Measurements from ENCODE around the gene SLC23A2.

- TF ChIP-seq REST (IDR thresholded peaks at IDR 0.05; ENCODE audit: insufficient read depth in 1 of 2, low read depth in 2 of 2, low read length in 2 of 2) = no peak
- no peak for TF ChIP-seq POLR2AphosphoS5 (IDR thresholded peaks at IDR 0.05; ENCODE audit: low read depth, low read length)
- no peak for TF ChIP-seq SIN3A (IDR thresholded peaks at IDR 0.05; ENCODE audit: borderline replicate concordance, insufficient read depth, low read length)
Observed at GRCh38 chr20:5036828-5037227, 35.5 kb upstream of the SLC23A2 start.

Measured in PFSK-1 (cell line).